GM21737 (cell line): Measurements from ENCODE around the gene CNPY3.

Experiments used
- ATAC-seq: cut with Tn5 transposase; IDR thresholded peaks from one replicate; pipeline ENCODE4 v1.9.1; 2021; ENCODE audit warnings: mild to moderate bottlenecking, moderate library complexity; ENCODE audit not compliant: unreplicated experiment

CNPY3 gene

DNA sequence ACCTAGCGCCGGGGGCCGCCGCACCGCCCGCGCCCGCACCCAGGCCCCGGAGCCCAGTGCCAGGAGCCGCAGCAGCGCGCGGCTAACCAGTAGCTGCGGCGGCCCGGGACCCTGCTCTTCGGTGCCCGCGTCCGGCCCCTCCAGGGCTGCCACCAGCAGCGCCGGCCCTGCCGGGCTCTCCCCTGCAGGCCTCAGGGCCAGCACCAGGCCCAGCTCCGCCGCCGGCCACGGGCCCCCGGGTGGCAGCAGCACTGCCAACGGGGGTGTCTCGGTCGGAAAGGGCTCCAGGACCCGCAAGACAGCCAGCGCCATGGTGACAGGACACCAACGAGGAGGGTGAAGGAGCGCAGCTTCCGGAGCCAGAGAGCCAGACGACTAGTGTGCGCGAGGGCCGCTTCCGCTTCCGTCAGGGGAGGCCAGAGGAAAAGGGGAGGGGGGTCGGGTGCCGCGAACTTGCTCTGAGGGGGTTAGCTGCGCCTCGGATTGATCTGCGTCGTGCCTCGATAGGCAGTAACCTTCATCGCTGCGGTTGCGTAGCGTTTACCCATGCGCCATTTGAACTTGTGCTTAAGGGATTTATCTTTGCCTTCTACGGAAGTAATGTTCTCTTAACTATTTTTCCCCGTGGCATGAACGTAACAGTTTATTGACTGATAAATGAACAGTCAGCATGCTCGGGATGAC lies 49.7 kb downstream of the CNPY3 start, which contains the start of gene PEX6:
TSS of gene PEX6 (minus strand) at position 343 of the 684 bp plus-strand sequence. CDS start at position 312, 31 bp downstream.
- peak; percentile 94 for ATAC-seq

DNA sequence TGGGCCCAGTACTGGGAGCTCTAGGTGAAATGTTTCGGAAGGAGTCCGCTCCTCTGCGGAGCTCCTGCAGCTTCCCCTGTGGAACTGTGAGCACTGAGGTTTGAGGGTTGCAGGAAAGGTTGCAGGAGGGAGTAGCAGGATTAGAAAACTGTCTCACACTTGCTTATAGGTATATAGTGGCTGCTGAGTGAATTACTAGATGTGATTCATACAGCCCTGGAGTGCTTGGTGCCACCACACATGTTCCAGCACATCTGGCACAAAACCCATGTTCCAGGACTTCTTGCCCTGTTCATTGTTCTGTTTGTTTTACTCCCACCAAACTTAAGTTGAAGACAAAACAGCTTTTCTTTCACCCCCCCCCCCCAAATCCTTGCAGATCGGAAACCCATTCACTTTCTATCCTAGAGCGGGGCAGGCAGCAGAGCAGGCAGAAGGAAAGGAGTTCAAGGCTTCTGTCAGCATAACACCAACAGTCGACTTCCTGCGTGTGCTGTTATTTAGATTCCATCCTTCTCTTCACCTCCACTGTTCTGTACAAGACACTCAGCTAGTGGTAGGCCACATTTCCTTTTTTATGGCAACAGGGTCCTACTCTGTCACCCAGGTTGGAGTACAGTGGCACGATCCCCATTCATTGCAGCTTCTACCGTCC lies 50.4 kb downstream of the CNPY3 start:
- ATAC-seq: no peak

DNA sequence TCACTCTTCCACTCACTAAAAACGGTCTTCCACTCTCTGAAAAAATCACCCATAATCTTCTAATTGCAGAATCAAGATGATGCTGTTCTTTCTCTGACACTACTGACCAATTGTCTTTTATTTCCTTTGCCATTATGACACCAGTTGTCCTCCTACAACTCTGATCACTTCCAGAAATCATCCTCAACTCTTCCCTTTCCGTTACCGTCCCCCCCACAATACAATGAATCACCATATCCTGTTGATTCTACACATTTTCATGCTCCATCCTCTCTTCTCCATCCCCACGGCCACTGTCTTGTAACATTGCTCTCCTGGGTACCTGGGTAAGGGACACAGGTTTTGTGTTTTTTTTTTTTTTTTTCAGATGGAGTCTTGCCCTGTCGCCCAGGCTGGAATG lies 52.6 kb downstream of the CNPY3 start:
- no peak for ATAC-seq

GRCh38 chr6:42984001-42984923 lies 55.0 kb downstream of the CNPY3 start, which contains the start of gene PPP2R5D:
TSS of gene PPP2R5D (plus strand) at chr6:42984570. CDS start at chr6:42984678, 108 bp downstream.
- ATAC-seq: peak; percentile 94

- ATAC-seq: no peak
Measured at GRCh38 chr6:42984924-42985475, 55.7 kb downstream of the CNPY3 start.

DNA sequence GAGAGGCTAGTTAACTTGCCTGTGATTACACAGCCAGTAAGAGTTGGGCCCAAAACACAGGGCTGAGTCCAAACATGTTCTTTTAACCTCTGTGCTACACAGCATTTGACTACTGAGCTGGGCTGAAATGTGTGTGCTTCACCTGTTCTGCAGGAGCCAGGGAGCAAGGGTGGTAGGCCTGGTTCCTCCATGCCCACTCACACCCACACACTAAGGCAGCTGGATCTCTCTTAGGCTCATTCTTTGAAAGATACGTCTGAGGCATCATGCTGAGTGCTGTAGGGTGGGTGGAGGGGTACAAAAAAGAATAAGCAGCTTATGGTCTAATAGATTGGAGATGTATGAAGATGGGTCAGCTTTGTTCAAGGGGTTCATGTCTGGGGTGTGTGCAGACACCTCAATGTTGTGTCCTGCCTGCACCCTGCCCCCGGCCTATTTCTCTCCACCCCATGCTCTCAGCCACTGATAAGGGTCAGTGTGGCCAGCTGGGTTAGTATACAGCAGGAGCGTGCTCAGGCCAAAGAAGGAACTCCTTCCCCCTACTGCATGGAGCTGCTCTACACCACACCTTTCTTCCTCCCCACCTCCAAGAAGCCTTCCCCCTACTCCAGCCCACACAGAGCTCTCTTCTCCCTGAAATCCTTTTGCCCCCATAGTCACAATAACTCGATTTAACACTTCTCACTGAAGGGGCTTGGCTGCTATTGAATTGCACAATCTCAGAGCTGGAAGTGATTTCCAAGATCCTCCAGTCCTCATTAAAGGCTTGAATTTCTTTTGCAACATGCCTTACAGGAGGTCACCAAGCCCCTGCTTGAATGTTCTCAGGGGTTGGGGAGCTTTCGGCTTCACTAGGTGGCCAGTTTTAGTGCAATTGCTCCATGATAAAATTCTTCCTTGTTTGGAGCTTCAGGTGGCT lies 58.5 kb downstream of the CNPY3 start:
- ATAC-seq: no peak

DNA sequence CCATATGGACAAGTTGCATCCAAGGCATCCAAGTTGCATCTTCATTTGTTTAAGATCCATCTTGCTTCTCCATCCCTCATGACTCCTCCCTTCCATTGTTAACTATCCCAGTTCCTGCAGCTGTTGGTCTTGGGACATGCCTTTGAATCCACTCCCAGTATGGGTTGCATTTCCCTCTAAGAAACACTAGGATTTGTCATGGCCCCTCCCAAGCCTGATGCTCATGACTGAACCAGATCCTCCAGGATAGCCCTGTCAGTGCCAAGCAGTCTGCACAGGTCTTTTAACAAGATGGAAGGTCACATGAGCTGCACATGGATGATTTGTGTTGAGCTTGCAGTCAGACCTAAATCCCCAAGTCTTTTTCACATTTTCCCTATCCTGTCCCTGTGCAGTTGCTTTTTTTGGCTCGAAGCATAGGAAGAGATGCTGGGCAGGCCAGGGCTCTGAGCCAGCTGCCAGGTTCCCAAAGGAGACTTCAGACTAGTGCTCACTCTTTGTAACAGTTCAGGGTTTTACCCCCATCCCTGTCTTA lies 59.3 kb downstream of the CNPY3 start:
- ATAC-seq: no peak
